ACC112 (cell line): ENCODE measurements around the gene CAV1.

Experiments used
- H2AFZ ChIP-seq: fragments of 200-600 bp; sonication (generic); one replicate; pipeline ENCODE4 v1.6.0; 2017; ENCODE audit warnings: antibody characterized with exemption, low read length; ENCODE audit not compliant: unreplicated experiment
- H3K27ac ChIP-seq: fragments of 200-600 bp; sonication (generic); 2 replicates; pipeline ENCODE4 v1.5.1; 2014; ENCODE audit warnings: low read depth, mild to moderate bottlenecking, antibody characterized with exemption, low read length, moderate library complexity
- H3K27me3 ChIP-seq: fragments of 200-600 bp; sonication (generic); 2 replicates; pipeline ENCODE4 v1.6.1; 2014; ENCODE audit warnings: mild to moderate bottlenecking, antibody characterized with exemption, low read length, moderate library complexity, mixed read lengths; ENCODE audit not compliant: insufficient read depth
- H3K36me3 ChIP-seq: fragments of 200-600 bp; sonication (generic); 2 replicates; pipeline ENCODE4 v1.6.1; 2016; ENCODE audit warnings: mild to moderate bottlenecking, antibody characterized with exemption, low read length, moderate library complexity, mixed read lengths; ENCODE audit not compliant: insufficient read depth
- H3K4me1 ChIP-seq: fragments of 200-600 bp; sonication (generic); one replicate; pipeline ENCODE4 v1.6.1; 2016; ENCODE audit warnings: low read length, mixed read lengths; ENCODE audit not compliant: insufficient read depth, unreplicated experiment, control insufficient read depth
- H3K4me3 ChIP-seq: fragments of 200-600 bp; sonication (generic); 2 replicates; pipeline ENCODE4 v1.5.1; 2014; ENCODE audit warnings: mild to moderate bottlenecking, low read depth, low read length
- H3K79me2 ChIP-seq: fragments of 200-600 bp; sonication (generic); one replicate; pipeline ENCODE4 v1.6.0; 2016; ENCODE audit warnings: low read length; ENCODE audit not compliant: control insufficient read depth, unreplicated experiment, insufficient read depth

The CAV1 gene

GRCh38 chr7:116571552-116571951 lies 46.7 kb downstream of the CAV1 start:
- H2AFZ ChIP-seq: peak overlapping the region; percentile 55
- H3K4me3 ChIP-seq: peak overlapping the region; percentile 22; the same call in 1 of the 2 replicates
- peaks cover 75% of the 10 kb centered on the region for H3K4me1 ChIP-seq
- no peaks in the 10 kb centered on the region for H3K79me2 ChIP-seq
- H3K27ac ChIP-seq: peak overlapping the region; percentile 98
- no peaks in the 10 kb centered on the region for H3K27me3 ChIP-seq
- no peaks in the 10 kb centered on the region for H3K36me3 ChIP-seq

GRCh38 chr7:116572036-116572435 lies 47.2 kb downstream of the CAV1 start:
- Histone ChIP-seq H2AFZ (peak overlapping the region; percentile 55), H3K36me3 (no peaks in the 10 kb centered on the region), H3K4me3 (no peak overlapping the region; the same call in 1 of the 2 replicates), H3K4me1 (peaks cover 73% of the 10 kb centered on the region), H3K79me2 (no peaks in the 10 kb centered on the region), H3K27me3 (no peaks in the 10 kb centered on the region), H3K27ac (peak overlapping the region; percentile 98)

GRCh38 chr7:116573541-116573940 lies 48.7 kb downstream of the CAV1 start:
- peaks cover 84% of the 10 kb centered on the region for H3K4me1 ChIP-seq
- no peaks in the 10 kb centered on the region for H3K36me3 ChIP-seq
- peak overlapping the region; percentile 67 for H2AFZ ChIP-seq
- peak overlapping the region; percentile 62 for H3K27ac ChIP-seq
- no peak overlapping the region for H3K4me3 ChIP-seq
- no peaks in the 10 kb centered on the region for H3K27me3 ChIP-seq
- no peaks in the 10 kb centered on the region for H3K79me2 ChIP-seq

- Histone ChIP-seq H3K79me2 (no peaks in the 10 kb centered on the region), H3K27me3 (no peaks in the 10 kb centered on the region), H3K27ac (peak overlapping the region; percentile 62), H3K4me1 (peaks cover 82% of the 10 kb centered on the region), H3K4me3 (no peak overlapping the region), H3K36me3 (no peaks in the 10 kb centered on the region), H2AFZ (peak overlapping the region; percentile 67)
These were observed 49.4 kb downstream of the CAV1 start for GRCh38 chr7:116574025-116574822.

- Histone ChIP-seq H3K79me2 (no peaks in the 10 kb centered on the region), H3K4me1 (peaks cover 66% of the 10 kb centered on the region), H3K4me3 (no peak overlapping the region), H2AFZ (no peak overlapping the region), H3K27ac (peak overlapping the region; percentile 95), H3K36me3 (no peaks in the 10 kb centered on the region), H3K27me3 (no peaks in the 10 kb centered on the region)
These were observed 51.0 kb downstream of the CAV1 start for GRCh38 chr7:116575853-116576252.

- Histone ChIP-seq H3K27ac (peak overlapping the region; percentile 95), H3K79me2 (no peaks in the 10 kb centered on the region), H3K4me3 (peak overlapping the region; percentile 31; the same call in 1 of the 2 replicates), H2AFZ (peak overlapping the region; percentile 10), H3K36me3 (no peaks in the 10 kb centered on the region), H3K4me1 (peaks cover 61% of the 10 kb centered on the region), H3K27me3 (no peaks in the 10 kb centered on the region)
These were observed 51.8 kb downstream of the CAV1 start for GRCh38 chr7:116576350-116577319.

GRCh38 chr7:116577320-116577871 lies 52.6 kb downstream of the CAV1 start:
- no peaks in the 10 kb centered on the region for H3K27me3 ChIP-seq
- no peaks in the 10 kb centered on the region for H3K79me2 ChIP-seq
- H3K36me3 ChIP-seq: no peaks in the 10 kb centered on the region
- H3K4me1 ChIP-seq: peaks cover 62% of the 10 kb centered on the region
- H3K27ac ChIP-seq: peak overlapping the region; percentile 95
- peak overlapping the region; percentile 10 for H2AFZ ChIP-seq
- peak overlapping the region; percentile 31; the same call in 1 of the 2 replicates for H3K4me3 ChIP-seq

GRCh38 chr7:116578526-116578925 lies 53.7 kb downstream of the CAV1 start:
- peak overlapping the region; percentile 95 for H3K27ac ChIP-seq
- no peaks in the 10 kb centered on the region for H3K27me3 ChIP-seq
- H2AFZ ChIP-seq: no peak overlapping the region
- H3K4me1 ChIP-seq: peaks cover 63% of the 10 kb centered on the region
- no peak overlapping the region for H3K4me3 ChIP-seq
- H3K36me3 ChIP-seq: no peaks in the 10 kb centered on the region
- no peaks in the 10 kb centered on the region for H3K79me2 ChIP-seq

- Histone ChIP-seq H3K27ac (no peak overlapping the region), H2AFZ (no peak overlapping the region), H3K79me2 (no peaks in the 10 kb centered on the region), H3K4me3 (no peak overlapping the region), H3K4me1 (peaks cover 63% of the 10 kb centered on the region), H3K27me3 (no peaks in the 10 kb centered on the region), H3K36me3 (no peaks in the 10 kb centered on the region)
These were observed 54.5 kb downstream of the CAV1 start for GRCh38 chr7:116579322-116579721.

GRCh38 chr7:116579835-116580234 lies 55.0 kb downstream of the CAV1 start:
- no peaks in the 10 kb centered on the region for H3K27me3 ChIP-seq
- H3K4me3 ChIP-seq: no peak overlapping the region
- H3K79me2 ChIP-seq: no peaks in the 10 kb centered on the region
- H3K36me3 ChIP-seq: no peaks in the 10 kb centered on the region
- no peak overlapping the region for H2AFZ ChIP-seq
- peaks cover 59% of the 10 kb centered on the region for H3K4me1 ChIP-seq
- no peak overlapping the region for H3K27ac ChIP-seq
